Transverse colon (tissue), 4 donors: Measurements from ENCODE around the gene STYXL1.
A peak's percentile ranks its signal among the peaks of the same experiment; 100 is the strongest.

Experiments used
- CTCF ChIP-seq, 5 experiments: fragments of 200-600 bp in 3 of 5; fragments of 450-650 bp in 2 of 5; sonication (generic) in 3 of 5; IDR thresholded peaks; 1 replicate in 2 of 5; 2 replicates in 3 of 5; pipeline ENCODE4 v1.5.1; 2016 to 2017; ENCODE audit warnings: antibody characterized with exemption in 5 of 5, inconsistent platforms in 3 of 5, mild to moderate bottlenecking in 2 of 5, moderate library complexity in 1 of 5
- EP300 ChIP-seq: sonication (generic); formaldehyde crosslinking; IDR thresholded peaks from one replicate; pipeline ENCODE4 v1.6.1; 2017; ENCODE audit warnings: antibody characterized with exemption, low read depth
- POLR2A ChIP-seq: fragments of 450-650 bp; IDR thresholded peaks from one replicate; pipeline ENCODE4 v1.6.1; 2016; ENCODE audit warnings: antibody characterized with exemption, mild to moderate bottlenecking, moderate library complexity
- POLR2AphosphoS5 ChIP-seq, 3 donors: sonication (generic); formaldehyde crosslinking; IDR thresholded peaks; one replicate each; pipeline ENCODE4 v1.6.1; 2016; ENCODE audit warnings: antibody characterized with exemption in 3 of 3

DNA sequence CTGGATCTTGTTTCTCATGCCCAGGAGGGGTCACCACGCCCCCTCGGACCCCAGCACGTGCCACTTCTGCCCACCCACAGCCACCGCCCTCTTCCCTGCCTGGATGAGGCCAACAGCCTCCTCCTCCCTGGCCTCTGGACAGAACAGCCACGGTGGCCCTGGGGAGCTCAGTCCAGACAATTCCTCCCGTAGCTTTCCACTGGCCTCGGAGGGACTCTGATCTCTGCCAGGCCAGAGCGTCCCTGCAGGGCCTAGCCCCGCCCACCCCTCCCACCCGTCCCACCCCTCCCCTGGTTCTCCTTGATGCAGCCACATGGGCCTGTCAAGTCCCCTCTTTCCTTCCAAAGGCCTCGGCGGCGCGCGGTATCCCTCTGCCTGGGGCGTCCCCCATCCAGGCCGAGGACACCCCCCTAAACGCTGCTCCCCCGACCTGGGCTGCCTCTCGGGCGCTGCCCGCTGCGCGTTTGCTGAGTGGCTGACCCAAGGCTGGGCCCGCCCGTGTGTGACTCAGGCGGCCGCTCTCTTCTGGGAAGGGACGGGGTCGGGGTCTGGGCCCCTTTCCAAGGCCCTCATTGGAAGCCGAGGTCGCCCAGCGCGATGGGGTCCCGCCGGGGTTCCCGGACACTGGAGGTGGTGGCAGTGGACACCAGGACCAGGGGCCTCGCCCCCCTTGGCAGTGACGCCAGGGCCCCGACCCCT, 54.0 kb downstream of the STYXL1 start:
- TF ChIP-seq CTCF (IDR thresholded peaks at IDR 0.05), result no peak
- TF ChIP-seq POLR2A, result peak; percentile 28
- no peak for TF ChIP-seq POLR2AphosphoS5 (IDR thresholded peaks at IDR 0.05)
- TF ChIP-seq EP300, result no peak
